CD14-positive monocyte (primary cell): ENCODE data around the gene ALG6. TPM values are rescaled to one million over a fixed set of nuclear protein-coding genes. Genes with fewer than 3 reads are reported as not detected.

Source experiments
- DNase-seq, 3 donors: peaks; one replicate each; pipeline ENCODE4 v3.0.0-alpha.2; 2011 to 2022
- H2AFZ ChIP-seq: 2 replicates; pipeline ENCODE4 v1.6.0; 2012; ENCODE audit warnings: mild to moderate bottlenecking, low read depth, low read length, inconsistent platforms; ENCODE audit not compliant: insufficient read depth, poor library complexity, severe bottlenecking
- H3K27ac ChIP-seq, 2 donors: 1 replicate in 1 of 2; 2 replicates in 1 of 2; pipeline ENCODE4 v1.5.1; 2012 to 2013; ENCODE audit warnings: low read length in 2 of 2, control low read depth in 1 of 2, inconsistent platforms in 1 of 2, low read depth in 1 of 2, mild to moderate bottlenecking in 1 of 2
- H3K27me3 ChIP-seq, 2 donors: one replicate each; pipeline versions ENCODE4 v1.6.0 to v1.6.1; 2011 to 2013; ENCODE audit warnings: low read length in 2 of 2; ENCODE audit not compliant: control insufficient read depth in 2 of 2, insufficient read depth in 2 of 2
- H3K36me3 ChIP-seq, 2 donors: replicated peaks in 1 of 2; 1 replicate in 1 of 2; 2 replicates in 1 of 2; pipeline versions ENCODE4 v1.5.1 to v1.6.1; 2012 to 2013; ENCODE audit warnings: low read length in 2 of 2, control low read depth in 1 of 2, inconsistent platforms in 1 of 2, mild to moderate bottlenecking in 1 of 2; ENCODE audit not compliant: insufficient read depth in 2 of 2, control insufficient read depth in 1 of 2
- H3K4me1 ChIP-seq, 2 donors: 1 replicate in 1 of 2; 2 replicates in 1 of 2; pipeline versions ENCODE4 v1.5.1 to v1.6.1; 2012 to 2013; ENCODE audit warnings: low read length in 2 of 2, control low read depth in 1 of 2, inconsistent platforms in 1 of 2, mild to moderate bottlenecking in 1 of 2, moderate library complexity in 1 of 2; ENCODE audit not compliant: insufficient read depth in 2 of 2, control insufficient read depth in 1 of 2
- H3K4me2 ChIP-seq: replicated peaks from 2 replicates; pipeline ENCODE3; 2012; ENCODE audit warnings: low read length, moderate library complexity, mild to moderate bottlenecking; ENCODE audit not compliant: poor library complexity, severe bottlenecking; ENCODE audit errors: extremely low read depth
- H3K4me3 ChIP-seq, 3 experiments: fragments of 200-600 bp in 1 of 3; sonication (generic) in 1 of 3; replicated peaks in 1 of 3; 1 replicate in 2 of 3; 2 replicates in 1 of 3; pipeline ENCODE4 v1.5.1; 2011 to 2013; ENCODE audit warnings: low read length in 3 of 3, mild to moderate bottlenecking in 3 of 3, control low read depth in 2 of 3, low read depth in 2 of 3, inconsistent platforms in 1 of 3, moderate library complexity in 1 of 3
- H3K79me2 ChIP-seq: 2 replicates; pipeline ENCODE4 v1.6.0; 2012; ENCODE audit warnings: mild to moderate bottlenecking, control low read depth, inconsistent platforms, low read length, moderate library complexity; ENCODE audit not compliant: insufficient read depth
- H3K9ac ChIP-seq: 2 replicates; pipeline ENCODE4 v1.6.0; 2017; ENCODE audit warnings: low read length, mild to moderate bottlenecking; ENCODE audit not compliant: insufficient read depth, poor library complexity, severe bottlenecking
- H3K9me3 ChIP-seq, 2 donors: replicated peaks in 1 of 2; 1 replicate in 1 of 2; 2 replicates in 1 of 2; pipeline versions ENCODE4 v1.5.1 to v1.6.1; 2012 to 2013; ENCODE audit warnings: low read length in 2 of 2, control low read depth in 1 of 2; ENCODE audit not compliant: control insufficient read depth in 1 of 2, insufficient read depth in 1 of 2
- H4K20me1 ChIP-seq: 2 replicates; pipeline ENCODE4 v1.6.0; 2012; ENCODE audit warnings: mild to moderate bottlenecking, low read length, control low read depth, moderate library complexity; ENCODE audit not compliant: insufficient read depth
- H3K27ac Mint-ChIP-seq, 7 donors: one replicate each; pipeline ENCODE4 v1.8.0; 2020; ENCODE audit warnings: mild to moderate bottlenecking in 7 of 7, mixed read lengths in 7 of 7, moderate library complexity in 6 of 7, inconsistent platforms in 2 of 7
- H3K27me3 Mint-ChIP-seq, 3 donors: one replicate each; pipeline ENCODE4 v1.8.0; 2021 to 2022; ENCODE audit warnings: low read depth in 3 of 3, mild to moderate bottlenecking in 3 of 3, mixed read lengths in 3 of 3, moderate library complexity in 3 of 3, inconsistent platforms in 1 of 3
- H3K36me3 Mint-ChIP-seq, 2 donors: one replicate each; pipeline ENCODE4 v1.8.0; 2020; ENCODE audit warnings: mixed read lengths in 2 of 2, inconsistent platforms in 1 of 2, mild to moderate bottlenecking in 1 of 2
- H3K4me1 Mint-ChIP-seq: one replicate; pipeline ENCODE4 v1.8.0; 2020; ENCODE audit warnings: mild to moderate bottlenecking, mixed read lengths
- H3K4me3 Mint-ChIP-seq, 2 donors: one replicate each; pipeline ENCODE4 v1.8.0; 2020; ENCODE audit warnings: mild to moderate bottlenecking in 2 of 2, mixed read lengths in 2 of 2, moderate library complexity in 1 of 2
- H3K9me3 Mint-ChIP-seq, 7 donors: one replicate each; pipeline ENCODE4 v1.8.0; 2020 to 2022; ENCODE audit warnings: mixed read lengths in 7 of 7, mild to moderate bottlenecking in 6 of 7, moderate library complexity in 6 of 7, inconsistent platforms in 2 of 7
- CTCF ChIP-seq: fragments of 200-600 bp; IDR thresholded peaks from one replicate; pipeline ENCODE4 v1.8.0; 2022; ENCODE audit warnings: antibody characterized with exemption, mild to moderate bottlenecking
- WGBS: methylation state at CpG from one replicate; pipeline ENCODE4 v1.1.5; 2013; ENCODE audit warnings: missing lambda C conversion rate; ENCODE audit not compliant: insufficient coverage; 5-methylcytosine and 5-hydroxymethylcytosine counted together
- intact Hi-C, 2 donors: fragments of 100-400 bp; cut with micrococcal nuclease; formaldehyde crosslinking; loops; one replicate each; pipeline versions ENCODE4 v1.15.0 to v1.15.1; 2023
- polyA plus RNA-seq, 3 donors: library from polyadenylated mRNA; depleted of rRNA in 1 of 3; unstranded in 2 of 3; stranded (reverse) in 1 of 3; fragments of 300-500 nt in 2 of 3; fragments of >200 nt in 1 of 3; fragmentation: Illumina TruSeq in 2 of 3; gene quantifications; 1 replicate in 2 of 3; 2 replicates in 1 of 3; pipeline ENCODE4 v1.2.3, GENCODE V29; 2012 to 2021

The ALG6 gene
- polyA plus RNA-seq, 3 donors: 9.3 to 24.7 (median 20.2) TPM

GRCh38 chr1:63359561-63359960 lies 7.9 kb upstream of the ALG6 start:
- Histone ChIP-seq H3K4me1 (no peaks in the 10 kb centered on the region), H3K27me3 (peaks cover 4 to 10% of the 10 kb centered on the region in 2 donors), H3K36me3 (no peaks in the 10 kb centered on the region), H4K20me1 (no peaks in the 10 kb centered on the region), H3K9me3 (no peaks in the 10 kb centered on the region), H3K79me2 (no peaks in the 10 kb centered on the region), H3K9ac (no peak overlapping the region), H2AFZ (no peak overlapping the region), H3K27ac (no peak overlapping the region), H3K4me2 (no peak overlapping the region), H3K4me3 (no peak overlapping the region)
- Mint-ChIP-seq H3K4me1 (no peaks in the 10 kb centered on the region), H3K4me3 (no peak overlapping the region), H3K27me3 (peaks cover 16 to 21% (median 20%) of the 10 kb centered on the region in 3 donors), H3K27ac (no peak overlapping the region), H3K9me3 (peaks cover 0 to 6% (median 0%) of the 10 kb centered on the region in 7 donors), H3K36me3 (no peaks in the 10 kb centered on the region)
- DNase-seq: no peak
- TF ChIP-seq CTCF: no peak
- intact Hi-C loops: no loop called here
- WGBS: 75% methylated on average over 4 of the region's 5 CpGs

GRCh38 chr1:63362073-63362472 lies 5.4 kb upstream of the ALG6 start:
- no peak overlapping the region for H2AFZ ChIP-seq

More at GRCh38 chr1:63362073-63362472, 5.4 kb upstream of the ALG6 start:
- H3K4me3 ChIP-seq: no peak overlapping the region
- no peak overlapping the region for H3K4me2 ChIP-seq
- no peak overlapping the region for H3K9ac ChIP-seq
- peaks cover 7 to 22% (median 16%) of the 10 kb centered on the region in 3 donors for H3K27me3 Mint-ChIP-seq
- H3K27ac Mint-ChIP-seq: no peak overlapping the region
- H4K20me1 ChIP-seq: no peaks in the 10 kb centered on the region
- WGBS: no CpG with 5 or more reads among the region's 1 CpG
- H3K4me3 Mint-ChIP-seq: no peak overlapping the region
- peaks cover 4% of the 10 kb centered on the region for H3K4me1 Mint-ChIP-seq
- no peaks in the 10 kb centered on the region for H3K36me3 Mint-ChIP-seq
- H3K79me2 ChIP-seq: no peaks in the 10 kb centered on the region
- no peak for DNase-seq
- no peak overlapping the region for H3K27ac ChIP-seq
- no peaks in the 10 kb centered on the region for H3K27me3 ChIP-seq
- no peak for TF ChIP-seq CTCF
- H3K9me3 ChIP-seq: no peaks in the 10 kb centered on the region
- peaks cover 3 to 4% of the 10 kb centered on the region in 2 donors for H3K4me1 ChIP-seq
- peaks cover 0 to 2% (median 0%) of the 10 kb centered on the region in 7 donors for H3K9me3 Mint-ChIP-seq
- H3K36me3 ChIP-seq: no peaks in the 10 kb centered on the region
- intact Hi-C loops: loop anchor here in 1 of 2 donors (10.0 kb wide), 1 partner anchor 163 kb away; the partner anchor contains the start of genes EFCAB7 and ITGB3BP
